HG03520 (cell line): Measurements from ENCODE around the gene OR5A2.
"Not testable (repeated sequence)": the region's sequence is repeated elsewhere in the genome, so short reads cannot be mapped to it uniquely, and the experiment has no call there.

Experiments used
- ATAC-seq: cut with Tn5 transposase; IDR thresholded peaks from one replicate; pipeline ENCODE4 v1.9.1; 2021; ENCODE audit warnings: mild to moderate bottlenecking, moderate library complexity; ENCODE audit not compliant: unreplicated experiment

OR5A2 gene, protein sequence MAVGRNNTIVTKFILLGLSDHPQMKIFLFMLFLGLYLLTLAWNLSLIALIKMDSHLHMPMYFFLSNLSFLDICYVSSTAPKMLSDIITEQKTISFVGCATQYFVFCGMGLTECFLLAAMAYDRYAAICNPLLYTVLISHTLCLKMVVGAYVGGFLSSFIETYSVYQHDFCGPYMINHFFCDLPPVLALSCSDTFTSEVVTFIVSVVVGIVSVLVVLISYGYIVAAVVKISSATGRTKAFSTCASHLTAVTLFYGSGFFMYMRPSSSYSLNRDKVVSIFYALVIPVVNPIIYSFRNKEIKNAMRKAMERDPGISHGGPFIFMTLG

DNA sequence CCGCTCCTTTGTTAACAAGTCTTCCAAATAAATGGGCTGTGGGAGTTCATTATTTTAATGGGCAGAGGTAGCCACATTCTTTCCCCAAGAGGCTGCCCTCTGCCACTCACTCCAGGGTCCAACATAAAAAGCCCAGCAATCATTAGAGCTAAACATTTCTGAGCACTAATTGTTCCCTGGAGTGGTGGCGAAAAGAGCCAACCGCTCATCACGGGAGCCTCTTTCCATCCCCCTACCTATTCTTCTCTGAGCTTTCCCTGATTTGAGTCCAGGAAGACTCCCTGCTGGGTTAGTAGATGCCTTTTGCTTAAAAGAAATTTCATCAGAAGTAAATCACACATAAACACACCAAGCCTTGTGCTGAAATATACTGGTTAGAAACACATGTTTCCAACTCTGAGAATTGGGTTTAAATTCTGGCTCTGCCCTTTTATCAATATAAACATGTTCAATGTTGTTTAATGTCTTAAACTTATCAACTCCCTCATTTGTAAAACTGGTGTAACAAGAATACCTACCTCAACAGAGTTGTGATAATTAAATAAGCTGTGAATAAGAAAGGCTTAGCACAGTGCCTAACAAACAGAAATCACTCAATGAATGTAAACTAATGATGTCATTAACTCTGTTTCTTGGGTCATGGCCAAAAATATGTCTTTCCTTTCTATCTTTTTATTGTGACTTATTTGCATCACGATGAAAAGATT, at the start of gene OR5A2:
OR5A2 (minus strand) TSS at position 53 of the 707 bp plus-strand sequence. CDS start 3,460 bp downstream, outside the sequence.
- no peak for ATAC-seq

DNA sequence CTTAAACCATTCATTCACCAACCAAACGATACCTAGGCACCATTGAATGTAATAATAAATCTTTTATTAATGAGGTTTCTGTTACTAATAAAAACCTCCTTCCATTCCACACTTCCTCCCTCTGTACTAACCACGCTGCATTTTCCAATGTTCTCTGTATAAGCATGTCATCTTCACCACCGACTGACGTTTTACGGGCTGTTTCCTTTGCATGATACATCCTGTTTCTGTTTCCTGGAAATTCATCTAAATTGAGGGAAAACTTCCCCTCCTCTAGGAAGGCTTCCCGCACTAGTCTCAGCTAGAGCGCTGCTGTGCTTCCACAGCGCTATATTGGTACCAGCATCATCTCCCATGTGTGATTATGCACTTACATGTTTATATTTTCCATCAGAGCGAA, 49.0 kb upstream of the OR5A2 start:
- ATAC-seq = no peak

DNA sequence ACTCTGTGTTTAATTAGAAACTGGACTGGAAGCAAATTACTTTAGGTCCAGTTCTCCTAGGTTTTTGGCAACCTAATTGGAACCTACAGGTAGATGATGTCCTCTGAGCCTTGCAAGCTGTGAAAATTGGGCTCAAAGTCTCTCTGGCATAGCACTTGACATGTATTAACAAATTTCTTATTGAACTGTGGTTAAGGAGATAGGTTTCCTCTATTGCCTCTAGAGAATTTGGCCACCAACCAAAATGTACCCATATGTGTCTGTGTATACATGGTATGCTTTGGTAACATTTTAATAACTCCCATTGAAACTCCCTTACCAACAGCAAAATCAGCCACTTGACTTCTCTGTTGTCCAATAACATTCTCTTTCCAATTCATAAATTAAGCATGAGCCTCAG, 46.8 kb upstream of the OR5A2 start, which contains the start of gene OR4D10:
OR4D10 (plus strand) TSS at position 301 of the 400 bp plus-strand sequence. CDS start 4,115 bp downstream, outside the sequence.
- ATAC-seq = no peak

DNA sequence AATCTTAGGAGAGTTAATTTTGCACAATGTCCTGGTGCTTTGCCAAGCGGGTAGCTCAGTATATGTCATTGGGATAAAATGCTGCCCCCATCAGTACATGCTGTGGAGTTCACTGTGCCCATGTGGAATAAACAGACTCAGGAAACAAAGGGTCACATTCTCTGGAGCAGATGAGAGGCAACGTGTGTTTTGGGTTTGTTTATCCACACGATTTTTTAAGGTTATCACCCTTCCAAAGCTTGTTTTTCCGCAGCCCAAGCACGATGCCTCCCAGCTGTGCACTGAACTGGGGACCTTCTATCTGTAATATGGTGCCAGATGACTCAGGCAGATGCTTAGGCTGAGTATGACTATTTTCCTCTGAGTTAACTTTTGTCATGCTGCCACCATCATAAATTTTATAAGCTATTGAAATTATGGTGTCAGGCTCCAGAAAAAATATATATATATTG, 37.0 kb upstream of the OR5A2 start:
- ATAC-seq = no peak

DNA sequence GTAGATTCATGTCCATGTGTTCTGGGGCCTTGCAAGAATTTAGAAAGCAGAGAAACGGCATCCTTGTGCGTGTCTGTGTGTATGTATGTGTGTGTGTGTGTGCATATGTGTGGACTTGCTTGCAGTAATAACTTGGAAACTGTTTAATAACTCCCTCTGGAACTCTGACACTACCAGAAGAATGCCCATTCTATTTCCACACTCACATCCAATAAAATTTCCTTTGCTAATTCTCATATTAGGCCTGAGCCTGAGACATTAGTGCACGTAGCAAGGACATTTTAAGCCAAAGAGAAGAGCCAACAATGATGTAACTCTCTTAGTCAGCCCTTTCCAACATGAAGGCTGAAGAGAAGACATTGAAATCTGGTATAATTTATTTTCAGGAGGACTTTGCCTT, 33.7 kb upstream of the OR5A2 start:
- ATAC-seq = no peak

DNA sequence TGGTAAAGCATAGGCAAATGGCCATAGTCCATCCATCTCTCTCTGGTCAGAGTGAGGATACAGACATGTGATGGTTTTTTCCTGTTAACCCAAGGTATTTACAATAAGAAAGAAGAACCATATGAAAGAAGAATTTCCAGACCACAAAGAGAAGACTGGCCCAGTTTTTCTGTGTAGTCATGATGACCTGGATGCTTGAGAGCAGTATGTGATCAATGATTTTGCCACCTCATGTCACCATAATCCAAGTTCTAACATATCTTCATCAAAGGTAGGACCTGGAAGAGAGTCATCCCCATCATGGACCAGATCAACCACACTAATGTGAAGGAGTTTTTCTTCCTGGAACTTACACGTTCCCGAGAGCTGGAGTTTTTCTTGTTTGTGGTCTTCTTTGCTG, 30.4 kb upstream of the OR5A2 start, which contains the start of gene OR4D6:
OR4D6 (plus strand) TSS at position 301 of the 400 bp plus-strand sequence; CDS start at position 301, 0 bp downstream.
- ATAC-seq = no peak

DNA sequence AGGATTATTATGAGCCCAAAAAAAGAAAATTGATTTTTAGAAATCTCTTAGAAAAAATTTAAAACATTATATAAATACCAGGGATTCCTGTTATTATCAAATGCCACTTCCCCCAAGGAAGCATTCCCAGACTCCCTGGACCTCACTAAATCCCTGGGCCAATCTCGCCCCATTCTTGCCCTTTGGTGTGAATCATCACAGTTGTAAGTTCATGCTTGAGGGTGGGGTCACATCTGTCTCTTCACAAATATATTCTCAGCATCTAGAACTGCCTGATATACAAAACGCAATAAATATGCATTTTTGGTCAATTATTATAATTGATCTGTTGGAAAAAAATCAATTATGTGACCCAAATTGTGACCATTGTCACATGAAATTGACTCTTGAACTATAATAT, 22.3 kb upstream of the OR5A2 start:
- no peak for ATAC-seq

DNA sequence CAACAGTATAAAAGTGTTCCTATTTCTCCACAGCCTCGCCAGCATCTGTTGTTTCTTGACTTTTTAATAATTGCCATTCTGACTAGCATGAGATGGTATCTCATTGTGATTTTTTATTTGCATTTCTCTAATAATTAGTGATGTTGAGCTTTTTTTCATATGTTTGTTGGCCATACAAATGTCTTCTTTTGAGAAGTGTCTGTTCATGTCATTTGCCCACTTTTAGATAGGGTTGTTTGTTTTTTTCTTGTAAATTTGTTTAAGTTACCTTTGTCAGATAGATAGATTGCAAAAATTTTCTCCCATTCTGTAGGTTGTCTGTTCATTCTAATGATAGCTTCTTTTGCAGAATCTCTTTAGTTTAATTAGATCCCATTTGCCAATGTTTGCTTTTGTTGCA, 19.4 kb upstream of the OR5A2 start:
- ATAC-seq = not testable (repeated sequence)

DNA sequence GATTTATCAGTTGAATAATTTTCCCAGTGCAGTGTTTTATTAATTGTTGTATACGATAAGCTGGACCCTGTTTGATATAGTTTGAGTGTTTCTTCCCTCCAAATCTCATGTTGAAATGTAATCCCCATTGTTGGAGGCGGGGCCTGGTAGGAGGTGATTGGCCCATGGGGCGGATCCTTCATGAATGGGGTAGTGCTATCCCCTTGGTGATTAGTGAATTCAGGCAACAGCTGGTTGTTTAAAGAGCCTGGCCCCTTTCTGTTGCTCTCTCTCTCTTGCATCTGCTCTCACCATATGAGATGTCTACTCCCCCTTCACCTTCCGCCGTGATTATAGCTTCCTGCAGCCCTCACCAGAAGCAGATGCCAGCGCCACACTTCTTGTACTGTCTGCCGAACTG, 11.6 kb upstream of the OR5A2 start:
- no peak for ATAC-seq

DNA sequence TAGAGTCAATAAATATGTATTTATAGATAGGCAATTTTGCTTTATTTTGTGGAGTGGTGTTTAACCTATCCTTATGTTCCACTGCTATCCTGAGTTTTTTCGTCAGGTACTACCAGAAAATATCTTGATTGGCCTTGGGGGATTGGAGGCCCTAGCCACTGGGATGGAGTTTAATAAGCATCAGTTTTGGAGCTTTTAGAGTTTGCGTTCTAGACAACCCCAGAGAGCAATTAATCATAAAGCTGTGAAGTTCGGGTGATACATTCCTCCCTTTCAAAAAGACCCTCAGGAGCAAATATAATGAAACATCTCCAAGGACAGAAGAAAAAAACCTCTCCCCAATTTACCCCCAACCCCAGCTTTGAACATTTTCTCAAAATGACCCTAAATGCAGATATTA, 10.0 kb upstream of the OR5A2 start, which contains the start of gene OR5A1:
OR5A1 (plus strand) TSS at position 301 of the 400 bp plus-strand sequence. CDS start 6,700 bp downstream, outside the sequence.
- no peak for ATAC-seq

DNA sequence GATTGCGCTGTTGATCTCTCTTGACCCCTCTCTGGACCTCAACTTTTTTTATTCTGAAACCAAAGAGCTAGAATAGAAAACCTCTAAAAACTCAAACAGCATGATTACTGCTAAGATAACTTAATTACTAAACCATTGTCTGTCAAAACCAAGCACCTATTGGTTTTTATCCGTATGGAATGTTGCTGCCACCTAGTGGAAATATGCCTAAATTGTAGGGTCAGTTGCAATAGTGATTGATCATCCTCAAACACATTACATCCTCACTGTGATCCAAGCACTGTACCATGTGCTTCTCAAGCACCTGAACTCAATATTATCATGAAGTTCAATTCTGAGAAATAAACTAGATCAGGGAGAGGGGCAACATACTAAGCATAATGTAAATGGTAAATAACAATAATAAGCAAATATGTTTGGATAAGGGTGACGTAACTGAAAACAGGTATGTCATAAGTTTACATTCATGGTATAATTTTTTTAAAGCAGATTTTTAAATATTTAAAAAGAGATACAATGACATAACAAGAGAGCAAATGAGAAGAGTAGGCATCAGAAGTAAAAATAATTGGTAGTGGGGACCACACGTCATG, 3.8 kb upstream of the OR5A2 start:
- peak; percentile 81 for ATAC-seq

DNA sequence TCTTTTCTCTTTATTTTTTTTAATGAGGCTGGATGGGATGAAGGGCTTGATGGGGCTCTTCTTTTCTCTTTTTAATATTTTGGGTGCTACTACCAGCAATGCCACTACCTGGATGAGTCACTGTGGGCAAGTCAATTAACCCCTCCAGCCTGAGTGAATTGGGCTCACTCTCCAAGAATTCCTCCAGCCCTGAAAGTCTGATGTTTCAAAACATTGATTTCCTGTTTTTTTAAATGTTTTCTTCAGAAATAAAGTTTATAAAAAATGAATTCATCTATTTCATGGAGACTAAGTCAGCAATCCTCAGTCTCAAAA, 812 bp upstream of the OR5A2 start:
- no peak for ATAC-seq

DNA sequence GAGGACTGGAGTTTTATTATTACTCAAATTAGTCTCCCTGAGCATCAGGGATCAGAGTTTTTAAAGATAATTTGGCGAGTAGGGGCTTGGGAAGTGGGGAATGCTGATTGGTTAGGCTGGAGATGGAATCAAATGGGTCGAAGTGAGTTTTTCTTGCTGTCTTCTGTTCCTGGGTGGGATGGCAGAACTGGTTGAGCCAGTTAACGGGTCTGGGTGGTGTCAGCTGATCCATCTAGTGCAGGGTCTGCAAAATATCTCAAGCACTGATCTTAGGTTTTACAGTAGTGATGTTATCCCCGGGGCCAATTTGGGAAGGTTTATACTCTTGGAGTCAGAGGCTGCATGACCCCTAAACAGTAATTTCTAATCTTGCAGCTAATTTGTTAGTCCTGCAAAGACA, 1.1 kb downstream of the OR5A2 start:
- no peak for ATAC-seq

DNA sequence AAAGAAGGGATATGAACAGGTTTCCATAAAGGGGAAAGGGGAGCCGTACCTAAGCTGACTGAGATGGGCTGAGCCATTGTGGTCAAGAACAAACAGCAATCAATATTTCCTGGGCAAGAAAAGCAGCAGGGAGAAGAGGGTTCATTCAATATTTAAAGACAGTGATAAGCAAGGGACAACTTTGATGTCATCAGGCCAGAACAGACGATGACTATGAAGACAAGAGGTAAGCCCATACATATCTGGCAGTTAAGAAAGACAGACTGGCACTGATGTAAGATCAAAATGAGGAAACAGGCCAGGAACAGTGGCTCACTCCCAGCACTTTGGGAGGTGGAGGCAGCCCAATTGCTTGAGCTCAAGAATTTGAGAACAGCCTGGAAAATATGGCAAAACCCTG, 2.4 kb downstream of the OR5A2 start:
- no peak for ATAC-seq

DNA sequence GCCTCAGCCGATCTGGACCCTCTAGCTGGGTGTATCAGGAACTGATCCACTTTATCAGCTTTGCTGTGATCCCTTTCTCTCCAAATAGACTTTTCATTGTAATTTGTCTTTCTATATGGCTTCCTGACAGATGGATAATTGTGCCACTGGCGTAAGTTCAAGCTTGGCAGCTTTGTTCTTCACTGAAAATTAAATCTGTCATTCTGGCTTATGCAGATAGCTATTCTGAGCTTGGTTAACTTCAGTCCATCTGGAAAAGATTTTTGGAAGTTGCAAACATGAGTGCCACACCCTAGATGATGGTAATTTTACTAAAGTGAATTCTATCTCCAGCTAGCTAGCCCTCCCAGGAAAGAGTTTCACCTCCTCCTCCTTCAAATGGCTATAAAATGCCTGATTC, 8.1 kb downstream of the OR5A2 start:
- ATAC-seq = no peak

DNA sequence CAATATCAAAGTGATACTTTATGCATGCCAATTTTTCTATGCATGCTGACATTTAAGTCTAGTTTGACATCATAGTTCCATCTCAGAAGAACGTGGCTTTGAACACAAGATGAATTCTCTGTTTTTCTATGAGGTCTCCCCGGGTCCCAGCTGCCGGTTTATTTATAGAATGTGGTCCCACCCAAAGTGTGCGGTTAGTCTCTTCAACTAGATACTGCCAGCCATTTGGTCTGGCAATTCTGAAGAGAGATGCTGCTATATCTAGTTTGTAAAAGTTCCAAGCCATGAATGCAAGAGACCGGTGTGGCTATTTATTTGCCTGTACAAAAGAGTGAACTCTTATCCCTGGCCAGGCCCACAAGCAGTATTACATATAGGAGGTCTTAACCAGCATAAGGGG, 9.2 kb downstream of the OR5A2 start:
- ATAC-seq = no peak

DNA sequence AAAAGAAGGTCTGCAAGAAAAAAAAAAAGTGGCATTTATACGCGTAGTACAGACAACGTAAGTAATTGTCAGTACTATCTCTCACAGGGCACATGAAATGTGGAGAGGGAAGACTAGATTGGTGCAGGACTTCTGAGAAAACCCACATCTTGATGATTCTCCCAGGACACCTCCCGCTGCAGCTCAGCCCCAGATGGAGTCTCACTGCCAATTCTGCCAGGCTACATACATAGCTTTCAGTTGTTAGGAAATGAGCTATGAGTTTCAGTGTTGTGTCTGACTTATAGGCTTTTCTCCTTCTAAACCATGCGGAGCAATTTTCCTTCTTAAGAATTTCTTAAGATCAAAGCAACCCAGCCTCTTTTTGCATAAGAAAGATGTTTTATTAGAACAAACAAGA, 9.6 kb downstream of the OR5A2 start:
- no peak for ATAC-seq

DNA sequence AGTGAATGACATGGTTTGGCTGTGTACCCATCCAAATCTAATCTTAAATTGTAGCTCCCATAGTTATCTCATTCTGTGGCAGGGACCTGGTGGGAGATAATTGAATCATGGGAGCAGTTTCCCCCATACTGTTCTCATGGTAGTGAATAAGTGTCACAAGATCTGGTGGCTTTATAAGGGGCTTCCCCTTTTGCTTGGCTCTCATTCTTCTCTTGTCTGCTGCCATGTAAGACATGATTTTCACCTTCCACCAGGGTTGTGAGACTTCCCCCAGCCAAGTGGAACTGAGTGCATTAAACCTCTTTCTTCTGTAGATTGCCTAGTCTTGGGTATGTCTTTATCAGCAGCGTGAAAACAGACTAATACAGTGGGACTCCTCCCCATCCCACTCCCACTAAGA, 11.1 kb downstream of the OR5A2 start:
- no peak for ATAC-seq

DNA sequence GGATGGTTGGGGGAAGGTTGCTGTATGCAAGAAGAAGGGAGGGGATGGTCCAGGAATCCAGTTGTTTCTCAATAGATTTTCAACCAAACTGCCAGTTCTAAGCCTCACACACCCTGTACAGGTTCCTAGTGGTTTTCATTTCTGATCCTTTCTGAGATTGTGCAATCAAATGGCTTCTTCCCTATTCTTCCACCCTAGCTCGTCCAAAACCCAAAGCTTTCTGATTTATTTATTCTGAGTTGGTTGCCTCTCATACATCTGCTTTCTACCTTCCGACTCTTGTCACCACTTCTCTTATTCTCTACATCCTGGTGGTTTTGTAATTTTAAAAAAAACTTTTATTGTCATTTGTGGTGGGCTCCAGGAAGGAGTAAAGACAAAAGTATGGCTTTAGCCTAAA, 12.6 kb downstream of the OR5A2 start:
- no peak for ATAC-seq

DNA sequence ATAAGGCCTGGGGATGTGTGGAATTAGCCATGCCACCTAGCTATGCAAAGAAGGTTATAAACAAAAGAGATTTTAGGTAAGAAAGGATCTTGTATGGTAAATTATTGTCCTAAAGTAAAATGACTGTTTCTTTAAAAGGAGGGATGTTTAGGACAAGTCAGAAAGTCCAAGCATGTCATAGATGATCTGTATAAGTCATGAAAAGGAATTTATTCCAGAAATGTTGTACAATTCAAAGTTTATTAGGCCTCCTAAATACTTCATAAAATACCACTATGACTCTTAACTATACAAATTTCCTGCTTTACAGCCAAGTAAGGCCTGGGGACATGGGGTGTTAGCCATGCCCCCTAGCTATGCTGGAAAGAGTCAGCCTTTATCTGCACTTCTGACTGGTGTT, 22.7 kb downstream of the OR5A2 start:
- no peak for ATAC-seq

DNA sequence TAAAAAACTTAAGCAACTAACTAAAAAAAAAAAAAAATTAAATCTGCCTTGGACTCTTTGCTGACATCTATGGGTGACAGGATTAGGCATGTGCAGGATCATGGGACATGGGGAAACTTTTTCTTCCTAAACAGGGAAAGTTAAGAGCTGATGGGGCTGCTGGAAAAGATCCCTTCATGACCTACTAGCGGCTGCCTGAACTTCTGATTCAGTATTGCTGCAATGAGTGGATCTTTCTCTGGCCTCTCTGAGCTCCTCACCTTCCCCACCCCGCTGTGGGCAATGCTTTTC, 25.0 kb downstream of the OR5A2 start:
- no peak for ATAC-seq
